OCI-LY1 (cell line): ENCODE measurements around the gene IL26.

Source experiments
- CTCF ChIP-seq: fragments of 200-600 bp; sonication (generic), shearing (Covaris generic); IDR thresholded peaks from 2 replicates; pipeline ENCODE4 v1.5.1; 2017; ENCODE audit warnings: mild to moderate bottlenecking, antibody characterized with exemption, low read length, moderate library complexity, mixed read lengths
- EZH2 ChIP-seq: fragments of 200-600 bp; sonication (generic), shearing (Covaris generic); IDR thresholded peaks from 2 replicates; pipeline ENCODE4 v1.8.0; 2017; ENCODE audit warnings: borderline replicate concordance, mixed run types, mild to moderate bottlenecking, antibody characterized with exemption, low read length, moderate library complexity, mixed read lengths

- TF ChIP-seq CTCF (no peak), EZH2 (no peak)
These were observed 18.3 kb downstream of the IL26 start for GRCh38 chr12:68207276-68207675.
